NCI-H460 (cell line): ENCODE results near the gene MAGEA12. TPM values are rescaled to one million over a fixed set of nuclear protein-coding genes. Genes with fewer than 3 reads are reported as not detected.
"Not testable (repeated sequence)": the region's sequence is repeated elsewhere in the genome, so short reads cannot be mapped to it uniquely, and the experiment has no call there.

Experiments
- DNase-seq: peaks from one replicate; pipeline ENCODE4 v3.0.0-alpha.2; 2016; ENCODE audit warnings: low read depth; ENCODE audit errors: extremely low read depth
- polyA plus RNA-seq: library from polyadenylated mRNA; depleted of rRNA; stranded (reverse); fragments of >200 nt; gene quantifications from 2 replicates; pipeline ENCODE4 v1.2.3, GENCODE V29; 2014; cell fraction: nucleus; rRNA removed
- total RNA-seq: library from RNA; depleted of rRNA; stranded (reverse); fragments of >200 nt; shearing (Covaris generic); gene quantifications from 2 replicates; pipeline ENCODE4 v1.2.3, GENCODE V29; 2014; rRNA removed

Gene MAGEA12, protein sequence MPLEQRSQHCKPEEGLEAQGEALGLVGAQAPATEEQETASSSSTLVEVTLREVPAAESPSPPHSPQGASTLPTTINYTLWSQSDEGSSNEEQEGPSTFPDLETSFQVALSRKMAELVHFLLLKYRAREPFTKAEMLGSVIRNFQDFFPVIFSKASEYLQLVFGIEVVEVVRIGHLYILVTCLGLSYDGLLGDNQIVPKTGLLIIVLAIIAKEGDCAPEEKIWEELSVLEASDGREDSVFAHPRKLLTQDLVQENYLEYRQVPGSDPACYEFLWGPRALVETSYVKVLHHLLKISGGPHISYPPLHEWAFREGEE
- not detected in 2 replicates for total RNA-seq
- polyA plus RNA-seq: not detected in 2 replicates

DNA sequence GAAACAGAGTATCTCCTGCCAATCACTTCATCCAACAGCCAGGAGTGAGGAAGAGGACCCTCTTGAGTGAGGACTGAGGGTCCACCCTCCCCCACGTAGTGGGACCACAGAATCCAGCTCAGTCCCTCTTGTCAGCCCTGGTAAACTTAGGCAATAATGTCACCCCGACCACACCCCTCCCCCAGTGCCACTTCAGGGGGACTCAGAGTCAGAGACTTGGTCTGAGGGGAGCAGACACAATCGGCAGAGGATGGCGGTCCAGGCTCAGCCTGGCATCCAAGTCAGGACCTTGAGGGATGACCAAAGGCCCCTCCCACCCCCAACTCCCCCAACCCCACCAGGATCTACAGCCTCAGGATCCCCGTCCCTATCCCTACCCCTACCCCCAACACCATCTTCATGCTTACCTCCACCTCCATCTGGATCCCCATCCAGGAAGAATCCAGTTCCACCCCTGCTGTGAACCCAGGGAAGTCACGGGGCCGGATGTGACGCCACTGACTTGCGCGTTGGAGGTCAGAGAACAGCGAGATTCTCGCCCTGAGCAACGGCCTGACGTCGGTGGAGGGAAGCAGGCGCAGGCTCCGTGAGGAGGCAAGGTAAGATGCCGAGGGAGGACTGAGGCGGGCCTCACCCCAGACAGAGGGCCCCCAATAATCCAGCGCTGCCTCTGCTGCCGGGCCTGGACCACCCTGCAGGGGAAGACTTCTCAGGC is at the start of gene MAGEA12, which contains the start of gene CSAG1:
Gene MAGEA12 (plus strand): TSS at position 497 of the 715 bp plus-strand sequence. CDS start 2,405 bp downstream, outside the sequence.
Gene CSAG1 (minus strand): TSS at position 461 of the 715 bp plus-strand sequence. CDS start 1,261 bp downstream, outside the sequence.
- DNase-seq: no peak

DNA sequence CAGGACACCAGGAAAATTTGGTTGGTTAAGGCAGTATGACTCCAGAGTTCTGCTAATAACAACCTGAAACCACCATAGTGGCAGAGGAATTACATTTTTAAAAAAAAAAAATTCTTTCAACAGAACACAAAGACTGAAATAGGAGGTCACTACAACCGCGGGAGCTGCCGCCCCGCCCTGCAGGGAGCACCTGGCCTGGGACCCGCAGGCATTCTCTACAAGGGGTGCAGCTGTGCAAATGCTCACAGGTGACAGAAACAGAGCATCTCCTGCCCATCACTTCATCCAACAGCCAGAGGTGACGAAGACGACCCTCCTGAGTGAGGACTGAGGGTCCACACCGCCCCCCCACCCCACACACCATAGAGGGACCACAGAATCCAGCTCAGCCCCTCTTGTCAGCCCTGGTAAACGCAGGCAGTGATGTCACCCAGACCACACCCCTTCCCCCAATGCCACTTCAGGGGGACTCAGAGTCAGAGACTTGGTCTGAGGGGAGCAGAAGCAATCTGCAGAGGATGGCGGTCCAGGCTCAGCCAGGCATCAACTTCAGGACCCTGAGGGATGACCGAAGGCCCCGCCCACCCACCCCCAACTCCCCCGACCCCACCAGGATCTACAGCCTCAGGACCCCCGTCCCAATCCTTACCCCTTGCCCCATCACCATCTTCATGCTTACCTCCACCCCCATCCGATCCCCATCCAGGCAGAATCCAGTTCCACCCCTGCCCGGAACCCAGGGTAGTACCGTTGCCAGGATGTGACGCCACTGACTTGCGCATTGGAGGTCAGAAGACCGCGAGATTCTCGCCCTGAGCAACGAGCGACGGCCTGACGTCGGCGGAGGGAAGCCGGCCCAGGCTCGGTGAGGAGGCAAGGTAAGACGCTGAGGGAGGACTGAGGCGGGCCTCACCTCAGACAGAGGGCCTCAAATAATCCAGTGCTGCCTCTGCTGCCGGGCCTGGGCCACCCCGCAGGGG is 35.3 kb upstream of the MAGEA12 start, which contains the start of gene MAGEA3:
Gene MAGEA3 (plus strand): TSS at position 843 of the 980 bp plus-strand sequence. CDS start 2,039 bp downstream, outside the sequence.
- not testable (repeated sequence) for DNase-seq

DNA sequence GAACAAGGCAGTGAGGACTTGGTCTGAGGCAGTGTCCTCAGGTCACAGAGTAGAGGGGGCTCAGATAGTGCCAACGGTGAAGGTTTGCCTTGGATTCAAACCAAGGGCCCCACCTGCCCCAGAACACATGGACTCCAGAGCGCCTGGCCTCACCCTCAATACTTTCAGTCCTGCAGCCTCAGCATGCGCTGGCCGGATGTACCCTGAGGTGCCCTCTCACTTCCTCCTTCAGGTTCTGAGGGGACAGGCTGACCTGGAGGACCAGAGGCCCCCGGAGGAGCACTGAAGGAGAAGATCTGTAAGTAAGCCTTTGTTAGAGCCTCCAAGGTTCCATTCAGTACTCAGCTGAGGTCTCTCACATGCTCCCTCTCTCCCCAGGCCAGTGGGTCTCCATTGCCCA is 33.2 kb upstream of the MAGEA12 start:
- not testable (repeated sequence) for DNase-seq

DNA sequence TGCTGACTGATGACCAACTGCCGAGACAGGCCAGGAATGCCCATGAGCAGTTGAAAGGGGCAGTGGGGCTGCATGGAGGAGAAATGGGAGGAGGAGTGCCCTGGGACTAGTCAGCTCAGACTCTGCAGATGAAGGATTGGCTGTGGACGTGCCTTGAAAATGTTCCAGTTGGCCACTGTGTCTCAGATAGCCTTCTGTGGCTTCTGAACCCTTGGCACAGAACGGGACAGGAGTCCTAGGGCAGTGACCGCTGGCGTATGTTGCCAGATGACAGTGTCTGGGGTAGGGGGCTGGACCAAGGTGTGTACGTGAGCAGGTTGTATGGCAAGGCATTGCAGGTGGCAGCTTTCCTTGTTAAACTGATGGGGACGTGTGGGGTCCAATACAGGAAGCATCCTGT is 27.1 kb upstream of the MAGEA12 start:
- not testable (repeated sequence) for DNase-seq

DNA sequence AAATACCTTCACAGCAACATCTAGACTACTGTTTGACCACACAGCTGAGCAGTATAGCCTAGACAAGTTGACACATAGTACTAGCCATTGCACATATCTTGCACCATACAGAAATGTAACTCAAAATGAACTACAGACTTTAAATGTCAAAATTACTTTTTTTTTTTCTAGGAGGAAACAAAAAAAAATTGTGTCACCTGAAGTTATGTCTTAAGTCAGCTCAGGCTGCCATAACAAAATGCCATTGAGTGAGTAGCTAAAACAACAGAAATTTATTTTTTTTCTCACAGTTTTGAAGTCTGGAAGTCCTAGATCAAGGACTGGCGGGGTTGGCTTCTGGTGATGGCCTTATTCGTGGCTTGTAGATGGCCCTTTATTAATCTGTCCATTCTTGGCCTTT is 24.4 kb upstream of the MAGEA12 start, which contains the start of gene CSAG2:
Gene CSAG2 (minus strand): TSS at position 101 of the 400 bp plus-strand sequence. CDS start 161 bp downstream, outside the sequence.
- DNase-seq: not testable (repeated sequence)

DNA sequence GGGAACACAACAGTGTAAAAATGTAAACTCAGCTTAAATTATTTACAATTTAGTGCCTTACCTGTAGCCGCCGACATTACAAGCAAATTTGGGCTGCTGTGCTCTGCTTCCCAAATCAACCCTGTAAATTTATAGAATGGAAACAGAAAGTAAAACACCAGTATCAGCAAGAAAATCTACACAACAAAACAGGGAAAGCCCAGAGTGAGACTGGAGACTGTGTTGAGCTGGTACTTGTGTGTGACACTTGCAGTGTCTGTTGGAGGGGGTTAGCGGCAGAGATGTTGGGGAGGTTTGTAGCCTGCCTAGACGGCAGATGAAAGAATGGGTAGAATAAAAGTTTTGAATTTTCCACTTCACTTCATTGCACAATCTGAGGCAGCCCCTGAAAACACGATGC is 20.4 kb upstream of the MAGEA12 start:
- DNase-seq: not testable (repeated sequence)

DNA sequence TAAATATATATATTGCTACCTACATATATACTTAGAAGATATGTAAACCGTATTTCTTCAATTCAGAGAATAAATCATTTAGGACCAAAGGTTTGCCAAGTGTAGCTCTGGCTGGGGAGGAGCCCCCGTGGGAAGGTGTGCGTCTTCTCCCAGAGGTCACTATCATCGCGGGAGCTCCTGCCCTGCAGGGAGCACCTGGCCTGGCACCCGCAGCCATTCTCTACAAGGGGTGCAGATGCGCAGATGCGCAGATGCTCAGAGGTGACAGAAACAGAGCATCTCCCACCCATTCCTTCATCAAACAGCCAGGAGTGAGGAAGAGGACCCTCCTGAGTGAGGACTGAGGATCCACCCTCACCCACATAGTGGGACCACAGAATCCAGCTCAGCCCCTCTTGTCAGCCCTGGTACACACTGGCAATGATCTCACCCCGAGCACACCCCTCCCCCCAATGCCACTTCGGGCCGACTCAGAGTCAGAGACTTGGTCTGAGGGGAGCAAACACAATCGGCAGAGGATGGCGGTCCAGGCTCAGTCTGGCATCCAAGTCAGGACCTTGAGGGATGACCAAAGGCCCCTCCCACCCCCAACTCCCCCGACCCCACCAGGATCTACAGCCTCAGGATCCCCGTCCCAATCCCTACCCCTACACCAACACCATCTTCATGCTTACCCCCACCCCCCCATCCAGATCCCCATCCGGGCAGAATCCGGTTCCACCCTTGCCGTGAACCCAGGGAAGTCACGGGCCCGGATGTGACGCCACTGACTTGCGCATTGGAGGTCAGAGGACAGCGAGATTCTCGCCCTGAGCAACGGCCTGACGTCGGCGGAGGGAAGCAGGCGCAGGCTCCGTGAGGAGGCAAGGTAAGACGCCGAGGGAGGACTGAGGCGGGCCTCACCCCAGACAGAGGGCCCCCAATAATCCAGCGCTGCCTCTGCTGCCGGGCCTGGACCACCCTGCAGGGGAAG is 19.5 kb upstream of the MAGEA12 start, which contains the start of gene MAGEA2B:
Gene MAGEA2B (plus strand): TSS at position 814 of the 973 bp plus-strand sequence. CDS start 2,479 bp downstream, outside the sequence.
- not testable (repeated sequence) for DNase-seq

DNA sequence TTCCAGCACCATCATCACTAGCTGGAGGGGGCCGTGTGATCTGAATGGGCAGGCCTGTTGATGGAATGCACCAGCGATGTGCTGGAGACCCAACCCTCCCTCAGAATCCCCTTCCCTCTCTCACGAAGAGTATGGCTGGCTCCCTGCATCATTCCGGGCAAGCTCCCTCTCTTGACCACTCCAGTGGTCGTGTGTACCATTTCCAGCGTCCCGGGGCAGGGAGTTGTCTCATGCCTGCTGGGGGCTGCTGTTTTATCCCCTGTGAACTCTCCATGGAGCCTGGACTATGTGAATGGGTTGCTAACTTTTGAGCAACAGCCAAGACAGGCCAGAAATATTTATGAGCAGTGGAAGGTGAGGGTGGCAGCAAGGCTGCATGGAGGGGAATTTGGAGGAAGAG is 8.1 kb upstream of the MAGEA12 start:
- no peak for DNase-seq

DNA sequence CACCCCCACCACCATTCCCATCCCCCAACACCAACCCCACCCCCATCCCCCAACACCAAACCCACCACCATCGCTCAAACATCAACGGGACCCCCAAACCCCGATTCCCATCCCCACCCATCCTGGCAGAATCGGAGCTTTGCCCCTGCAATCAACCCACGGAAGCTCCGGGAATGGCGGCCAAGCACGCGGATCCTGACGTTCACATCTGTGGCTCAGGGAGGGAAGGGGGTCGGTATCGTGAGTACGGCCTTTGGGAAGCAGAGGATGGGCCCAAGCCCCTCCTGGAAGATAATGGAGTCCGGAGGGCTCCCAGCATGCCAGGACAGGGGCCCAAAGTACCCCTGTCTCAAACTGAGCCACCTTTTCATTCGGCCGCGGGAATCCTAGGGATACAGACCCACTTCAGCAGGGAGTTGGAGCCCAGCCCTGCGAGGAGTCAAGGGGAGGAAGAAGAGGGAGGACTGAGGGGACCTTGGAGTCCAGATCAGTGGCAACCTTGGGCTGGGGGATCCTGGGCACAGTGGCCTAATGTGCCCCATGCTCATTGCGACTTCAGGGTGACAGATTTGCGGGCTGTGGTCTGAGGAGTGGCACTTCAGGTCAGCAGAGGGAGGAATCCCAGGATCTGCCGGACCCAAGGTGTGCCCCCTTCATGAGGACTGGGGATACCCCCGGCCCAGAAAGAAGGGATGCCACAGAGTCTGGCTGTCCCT is 744 bp downstream of the MAGEA12 start:
- DNase-seq: not testable (repeated sequence)

DNA sequence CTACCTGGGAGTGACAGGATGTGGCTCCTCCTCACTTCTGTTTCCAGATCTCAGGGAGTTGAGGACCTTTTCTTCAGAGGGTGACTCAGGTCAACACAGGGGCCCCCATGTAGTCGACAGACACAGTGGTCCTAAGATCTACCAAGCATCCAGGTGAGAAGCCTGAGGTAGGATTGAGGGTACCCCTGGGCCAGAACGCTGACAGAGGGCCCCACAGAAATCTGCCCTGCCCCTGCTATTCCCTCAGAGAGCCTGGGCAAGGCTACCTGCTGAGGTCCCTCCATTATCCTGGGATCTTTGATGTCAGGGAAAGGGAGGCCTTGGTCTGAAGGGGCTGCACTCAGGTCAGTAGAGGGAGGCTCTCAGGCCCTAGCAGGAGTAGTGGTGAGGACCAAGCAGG is 1.5 kb downstream of the MAGEA12 start:
- DNase-seq: no peak

DNA sequence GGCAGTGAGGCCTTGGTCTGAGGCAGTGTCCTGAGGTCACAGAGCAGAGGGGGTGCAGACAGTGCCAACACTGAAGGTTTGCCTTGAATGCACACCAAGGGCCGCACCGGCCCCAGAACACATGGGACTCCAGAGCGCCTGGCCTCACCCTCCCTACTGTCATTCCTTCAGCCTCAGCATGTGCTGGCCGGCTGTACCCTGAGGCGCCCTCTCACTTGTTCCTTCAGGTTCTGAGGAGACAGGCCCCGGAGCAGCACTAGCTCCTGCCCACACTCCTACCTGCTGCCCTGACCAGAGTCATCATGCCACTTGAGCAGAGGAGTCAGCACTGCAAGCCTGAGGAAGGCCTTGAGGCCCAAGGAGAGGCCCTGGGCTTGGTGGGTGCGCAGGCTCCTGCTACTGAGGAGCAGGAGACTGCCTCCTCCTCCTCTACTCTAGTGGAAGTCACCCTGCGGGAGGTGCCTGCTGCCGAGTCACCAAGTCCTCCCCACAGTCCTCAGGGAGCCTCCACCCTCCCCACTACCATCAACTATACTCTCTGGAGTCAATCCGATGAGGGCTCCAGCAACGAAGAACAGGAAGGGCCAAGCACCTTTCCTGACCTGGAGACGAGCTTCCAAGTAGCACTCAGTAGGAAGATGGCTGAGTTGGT is 2.4 kb downstream of the MAGEA12 start:
- DNase-seq: no peak

DNA sequence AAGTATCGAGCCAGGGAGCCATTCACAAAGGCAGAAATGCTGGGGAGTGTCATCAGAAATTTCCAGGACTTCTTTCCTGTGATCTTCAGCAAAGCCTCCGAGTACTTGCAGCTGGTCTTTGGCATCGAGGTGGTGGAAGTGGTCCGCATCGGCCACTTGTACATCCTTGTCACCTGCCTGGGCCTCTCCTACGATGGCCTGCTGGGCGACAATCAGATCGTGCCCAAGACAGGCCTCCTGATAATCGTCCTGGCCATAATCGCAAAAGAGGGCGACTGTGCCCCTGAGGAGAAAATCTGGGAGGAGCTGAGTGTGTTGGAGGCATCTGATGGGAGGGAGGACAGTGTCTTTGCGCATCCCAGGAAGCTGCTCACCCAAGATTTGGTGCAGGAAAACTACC is 3.0 kb downstream of the MAGEA12 start:
- DNase-seq: not testable (repeated sequence)

DNA sequence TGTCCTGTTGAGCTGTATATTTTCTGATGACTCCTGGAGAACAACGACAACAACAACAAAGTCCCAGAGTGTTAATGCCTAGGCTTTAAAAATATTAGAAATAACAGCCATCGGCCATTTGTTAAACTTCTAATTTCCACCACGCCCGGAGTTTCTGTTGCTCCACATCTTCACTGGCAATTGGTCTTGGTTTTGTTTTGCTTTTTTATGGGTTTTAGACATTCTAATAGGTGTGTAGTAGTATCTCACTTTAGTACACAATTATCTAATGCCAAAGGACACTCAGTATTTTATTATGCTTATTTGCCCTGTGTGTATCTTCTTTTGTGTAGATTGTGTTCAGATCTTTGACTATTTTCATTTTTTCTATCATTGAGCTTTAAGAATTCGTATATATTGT is 5.0 kb downstream of the MAGEA12 start:
- no peak for DNase-seq

DNA sequence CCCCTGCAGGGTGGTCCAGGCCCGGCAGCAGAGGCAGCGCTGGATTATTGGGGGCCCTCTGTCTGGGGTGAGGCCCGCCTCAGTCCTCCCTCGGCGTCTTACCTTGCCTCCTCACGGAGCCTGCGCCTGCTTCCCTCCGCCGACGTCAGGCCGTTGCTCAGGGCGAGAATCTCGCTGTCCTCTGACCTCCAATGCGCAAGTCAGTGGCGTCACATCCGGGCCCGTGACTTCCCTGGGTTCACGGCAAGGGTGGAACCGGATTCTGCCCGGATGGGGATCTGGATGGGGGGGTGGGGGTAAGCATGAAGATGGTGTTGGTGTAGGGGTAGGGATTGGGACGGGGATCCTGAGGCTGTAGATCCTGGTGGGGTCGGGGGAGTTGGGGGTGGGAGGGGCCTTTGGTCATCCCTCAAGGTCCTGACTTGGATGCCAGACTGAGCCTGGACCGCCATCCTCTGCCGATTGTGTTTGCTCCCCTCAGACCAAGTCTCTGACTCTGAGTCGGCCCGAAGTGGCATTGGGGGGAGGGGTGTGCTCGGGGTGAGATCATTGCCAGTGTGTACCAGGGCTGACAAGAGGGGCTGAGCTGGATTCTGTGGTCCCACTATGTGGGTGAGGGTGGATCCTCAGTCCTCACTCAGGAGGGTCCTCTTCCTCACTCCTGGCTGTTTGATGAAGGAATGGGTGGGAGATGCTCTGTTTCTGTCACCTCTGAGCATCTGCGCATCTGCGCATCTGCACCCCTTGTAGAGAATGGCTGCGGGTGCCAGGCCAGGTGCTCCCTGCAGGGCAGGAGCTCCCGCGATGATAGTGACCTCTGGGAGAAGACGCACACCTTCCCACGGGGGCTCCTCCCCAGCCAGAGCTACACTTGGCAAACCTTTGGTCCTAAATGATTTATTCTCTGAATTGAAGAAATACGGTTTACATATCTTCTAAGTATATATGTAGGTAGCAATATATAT is 20.4 kb downstream of the MAGEA12 start, which contains the start of gene MAGEA2:
Gene MAGEA2 (minus strand): TSS at position 157 of the 965 bp plus-strand sequence. CDS start 2,479 bp downstream, outside the sequence.
- DNase-seq: not testable (repeated sequence)

DNA sequence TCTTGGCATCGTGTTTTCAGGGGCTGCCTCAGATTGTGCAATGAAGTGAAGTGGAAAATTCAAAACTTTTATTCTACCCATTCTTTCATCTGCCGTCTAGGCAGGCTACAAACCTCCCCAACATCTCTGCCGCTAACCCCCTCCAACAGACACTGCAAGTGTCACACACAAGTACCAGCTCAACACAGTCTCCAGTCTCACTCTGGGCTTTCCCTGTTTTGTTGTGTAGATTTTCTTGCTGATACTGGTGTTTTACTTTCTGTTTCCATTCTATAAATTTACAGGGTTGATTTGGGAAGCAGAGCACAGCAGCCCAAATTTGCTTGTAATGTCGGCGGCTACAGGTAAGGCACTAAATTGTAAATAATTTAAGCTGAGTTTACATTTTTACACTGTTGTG is 21.3 kb downstream of the MAGEA12 start:
- not testable (repeated sequence) for DNase-seq

DNA sequence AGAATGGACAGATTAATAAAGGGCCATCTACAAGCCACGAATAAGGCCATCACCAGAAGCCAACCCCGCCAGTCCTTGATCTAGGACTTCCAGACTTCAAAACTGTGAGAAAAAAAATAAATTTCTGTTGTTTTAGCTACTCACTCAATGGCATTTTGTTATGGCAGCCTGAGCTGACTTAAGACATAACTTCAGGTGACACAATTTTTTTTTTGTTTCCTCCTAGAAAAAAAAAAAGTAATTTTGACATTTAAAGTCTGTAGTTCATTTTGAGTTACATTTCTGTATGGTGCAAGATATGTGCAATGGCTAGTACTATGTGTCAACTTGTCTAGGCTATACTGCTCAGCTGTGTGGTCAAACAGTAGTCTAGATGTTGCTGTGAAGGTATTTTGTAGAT is 25.4 kb downstream of the MAGEA12 start, which contains the start of gene CSAG3:
Gene CSAG3 (plus strand): TSS at position 301 of the 400 bp plus-strand sequence.
- DNase-seq: not testable (repeated sequence)
